Subcutaneous preadipocyte (primary cell): Measurements from ENCODE around the gene R3HDML. TPM values are rescaled to one million over a fixed set of nuclear protein-coding genes. Genes with fewer than 3 reads are reported as not detected.

Experiments used
- small RNA-seq: library from RNA; depleted of rRNA; stranded (forward); fragments of <200 nt; gene quantifications from one replicate; pipeline ENCODE3, GENCODE V24; 2012
- total RNA-seq: library from RNA; depleted of rRNA; stranded (reverse); fragments of >200 nt; gene quantifications from 2 replicates; pipeline ENCODE4 v1.2.3, GENCODE V29; 2012

R3HDML gene, protein sequence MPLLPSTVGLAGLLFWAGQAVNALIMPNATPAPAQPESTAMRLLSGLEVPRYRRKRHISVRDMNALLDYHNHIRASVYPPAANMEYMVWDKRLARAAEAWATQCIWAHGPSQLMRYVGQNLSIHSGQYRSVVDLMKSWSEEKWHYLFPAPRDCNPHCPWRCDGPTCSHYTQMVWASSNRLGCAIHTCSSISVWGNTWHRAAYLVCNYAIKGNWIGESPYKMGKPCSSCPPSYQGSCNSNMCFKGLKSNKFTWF
- total RNA-seq, result not detected in 2 replicates

DNA sequence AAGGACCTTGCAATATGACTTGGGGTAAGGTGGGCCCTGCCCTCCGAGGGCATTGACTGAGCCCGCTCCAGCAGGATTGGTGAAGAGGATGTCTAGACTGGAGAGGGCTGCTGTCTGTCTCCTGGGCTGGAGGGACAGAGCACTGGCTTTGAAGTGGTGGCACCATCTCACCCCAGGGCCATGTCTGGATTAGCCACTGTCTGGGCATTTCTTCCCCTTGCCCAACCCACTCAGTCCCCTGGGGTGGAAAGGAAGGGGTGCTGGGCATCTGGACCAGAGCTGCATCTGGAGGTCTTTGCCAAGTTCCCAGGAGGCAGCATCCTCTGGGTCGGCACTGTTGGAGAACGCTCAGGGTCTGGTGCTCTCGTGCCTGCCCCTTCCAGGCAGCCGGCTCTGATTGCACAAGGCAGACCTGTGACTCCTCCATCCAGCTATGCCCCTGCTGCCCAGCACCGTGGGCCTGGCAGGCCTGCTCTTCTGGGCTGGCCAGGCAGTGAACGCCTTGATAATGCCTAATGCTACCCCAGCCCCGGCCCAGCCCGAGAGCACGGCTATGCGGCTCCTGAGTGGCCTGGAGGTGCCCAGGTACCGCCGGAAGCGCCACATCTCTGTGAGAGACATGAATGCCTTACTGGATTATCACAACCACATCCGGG, at the start of gene R3HDML:
Gene R3HDML, plus strand, starts transcription at position 319 of the 656 bp plus-strand sequence. Its CDS starts 115 bp downstream, at position 434.

DNA sequence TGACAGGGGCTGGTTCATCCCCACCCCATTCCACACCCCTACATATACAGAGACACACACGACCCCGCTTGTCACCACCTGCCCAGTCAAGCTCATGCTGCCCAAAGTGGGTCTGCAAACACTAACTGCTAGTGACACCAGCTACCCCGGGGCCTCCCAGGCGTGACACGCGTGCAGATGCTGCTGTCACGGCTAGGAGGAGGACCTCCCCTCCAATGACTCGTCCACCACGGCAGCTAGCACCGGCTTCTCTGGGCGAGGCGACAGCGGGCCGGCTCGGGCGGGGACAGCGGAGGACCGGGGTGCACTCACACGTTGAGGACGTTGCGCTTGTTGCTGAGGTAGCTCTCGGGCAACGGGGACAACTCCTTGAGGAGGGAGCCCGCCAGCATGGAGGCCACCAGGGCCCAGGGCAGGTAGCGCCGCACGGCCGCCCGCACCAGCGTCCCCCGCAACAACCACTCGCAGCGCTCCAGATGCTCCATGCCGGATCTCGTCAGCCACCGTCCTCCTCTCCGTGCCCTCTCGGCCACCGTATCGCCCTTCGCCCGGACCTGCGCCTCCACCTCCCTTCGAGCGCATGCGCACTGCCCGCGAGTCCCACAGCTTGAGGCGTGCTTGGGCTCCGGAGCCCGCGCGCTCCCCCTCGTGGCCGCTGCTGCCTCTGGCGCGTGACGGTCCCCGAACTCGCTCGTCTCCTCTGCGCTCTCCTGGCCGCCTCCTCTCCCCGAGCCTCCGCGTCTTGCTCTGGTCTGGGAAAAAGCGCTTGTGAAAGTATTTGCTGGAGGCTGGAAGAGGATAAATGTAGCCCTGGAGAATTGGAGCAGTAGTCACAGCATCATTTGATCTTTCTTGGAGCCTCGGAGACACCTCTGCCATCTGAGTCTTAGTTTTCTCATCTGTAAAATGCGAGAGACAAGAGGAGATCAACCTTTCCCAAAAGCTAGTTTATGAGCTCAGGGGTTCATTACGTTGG, 25.9 kb upstream of the R3HDML start, which contains the start of gene FITM2:
Gene FITM2, minus strand, starts transcription at position 539 of the 976 bp plus-strand sequence. Its CDS starts 54 bp downstream, at position 485.

DNA sequence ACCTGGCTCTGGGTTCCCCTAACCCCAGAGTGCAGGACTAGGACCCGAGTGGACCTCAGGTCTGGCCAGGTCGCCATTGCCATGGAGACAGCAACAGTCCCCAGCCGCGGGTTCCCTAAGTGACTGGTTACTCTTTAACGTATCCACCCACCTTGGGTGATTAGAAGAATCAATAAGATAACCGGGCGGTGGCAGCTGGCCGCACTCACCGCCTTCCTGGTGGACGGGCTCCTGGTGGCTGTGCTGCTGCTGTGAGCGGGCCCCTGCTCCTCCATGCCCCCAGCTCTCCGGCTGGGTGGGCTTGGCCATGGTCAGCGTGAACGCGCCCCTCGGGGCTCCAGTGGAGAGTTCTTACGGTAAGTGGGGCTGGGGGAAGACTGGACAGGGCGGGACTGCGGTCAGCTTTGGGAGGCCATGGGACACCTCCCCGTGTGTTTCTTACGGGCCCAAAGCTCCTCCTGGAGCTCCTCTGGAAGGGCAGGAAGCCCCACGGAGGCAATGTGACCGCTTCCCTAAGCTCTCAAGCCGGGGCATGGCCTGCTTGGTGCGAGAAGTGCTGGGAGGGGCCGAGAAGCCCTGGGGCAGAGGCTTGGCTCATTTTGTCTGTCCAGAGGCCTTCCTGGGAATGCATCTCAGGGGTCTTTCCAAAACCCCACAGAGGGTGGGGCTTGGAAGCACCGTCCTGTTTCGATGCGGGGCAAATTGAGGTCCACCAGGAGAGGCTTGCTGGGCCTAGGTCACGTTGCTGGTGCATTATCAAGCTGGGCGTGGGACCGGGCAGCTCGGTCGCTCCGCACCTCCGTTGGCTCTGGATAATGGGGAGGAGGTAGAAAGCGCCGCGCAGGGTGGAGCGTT, 18.9 kb downstream of the R3HDML start, which contains the start of gene HNF4A:
Gene HNF4A, plus strand, starts transcription at position 202 of the 855 bp plus-strand sequence. Its CDS starts 106 bp downstream, at position 308.

Small RNAs within 50 kb of the gene (small RNA-seq; reads per million reads assigned to genes)
- gene RF00019, result not detected

Other genes starting within 250 kb of the R3HDML start
- under 0.01 and 0.20 TPM in 2 replicates for gene JPH2, start 149.9 kb upstream of the R3HDML start, total RNA-seq
- 30.3 and 40.1 TPM in 2 replicates for gene OSER1, start 126.3 kb upstream of the R3HDML start, total RNA-seq
- not detected in 2 replicates for gene GDAP1L1, start 89.7 kb upstream of the R3HDML start, total RNA-seq
- 11.3 and 12.5 TPM in 2 replicates for gene FITM2, start 25.8 kb upstream of the R3HDML start, total RNA-seq
- not detected in 2 replicates for gene HNF4A, start 18.7 kb downstream of the R3HDML start, total RNA-seq
- gene TTPAL, start 138.8 kb downstream of the R3HDML start, total RNA-seq, result 21.7 and 28.3 TPM in 2 replicates
- 116 and 119 TPM in 2 replicates for gene SERINC3, start 185.0 kb downstream of the R3HDML start, total RNA-seq
- 40.1 and 139 TPM in 2 replicates for gene PKIG, start 245.5 kb downstream of the R3HDML start, total RNA-seq